HEK293 (cell line): ENCODE data around the gene TPSD1.
A peak's percentile ranks its signal among the peaks of the same experiment; 100 is the strongest.

Experiments
- CTCF ChIA-PET: fragments of 350-600 bp; formaldehyde crosslinking; extraction: SDS; loops from one replicate; lab custom pipeline; 2021; ENCODE audit warnings: antibody characterized with exemption; lab: Yijun Ruan, JAX
- POLR2A ChIA-PET: fragments of 300-600 bp; formaldehyde crosslinking; extraction: SDS; loops from one replicate; lab custom pipeline; 2020; ENCODE audit warnings: antibody characterized with exemption, inconsistent platforms; lab: Yijun Ruan, JAX
- H3K27ac ChIP-seq: fragments of 200-500 bp; sonication (Bioruptor generic); 2 replicates; pipeline ENCODE4 v1.5.1; 2014; ENCODE audit warnings: low read depth, low read length, control low read depth, inconsistent platforms; ENCODE audit errors: extremely low read depth
- H3K36me3 ChIP-seq, 2 experiments: fragments of 200-500 bp in 1 of 2; sonication (Bioruptor generic) in 1 of 2; 1 replicate in 1 of 2; 2 replicates in 1 of 2; pipeline ENCODE4 v1.5.1; 2014 to 2017; ENCODE audit warnings: inconsistent platforms in 2 of 2, low read length in 2 of 2; ENCODE audit not compliant: control insufficient read depth in 2 of 2, insufficient read depth in 1 of 2
- H3K4me1 ChIP-seq: fragments of 200-500 bp; sonication (Bioruptor generic); 2 replicates; pipeline ENCODE4 v1.5.1; 2014; ENCODE audit warnings: mild to moderate bottlenecking, low read length, inconsistent platforms; ENCODE audit not compliant: control insufficient read depth, insufficient read depth
- H3K4me3 ChIP-seq: 2 replicates; pipeline ENCODE4 v1.5.1; 2011; ENCODE audit warnings: low read depth, mild to moderate bottlenecking, control low read depth, low read length, moderate library complexity
- H3K9me3 ChIP-seq: fragments of 200-500 bp; sonication (Bioruptor generic); 2 replicates; pipeline ENCODE4 v1.5.1; 2014; ENCODE audit warnings: low read depth, low read length, inconsistent platforms; ENCODE audit not compliant: control insufficient read depth, insufficient read depth
- EGR2 ChIP-seq: fragments of 450-650 bp; formaldehyde crosslinking; IDR thresholded peaks from 2 replicates; pipeline ENCODE4 v1.5.1; 2016; ENCODE audit warnings: low read depth, missing biosample characterization, missing genetic modification characterization
- GLIS1 ChIP-seq: fragments of 450-650 bp; formaldehyde crosslinking; IDR thresholded peaks from 2 replicates; pipeline ENCODE4 v1.5.1; 2016; ENCODE audit warnings: missing biosample characterization, missing genetic modification characterization
- GLIS2 ChIP-seq: fragments of 450-650 bp; formaldehyde crosslinking; IDR thresholded peaks from 2 replicates; pipeline ENCODE4 v1.5.1; 2016; ENCODE audit warnings: missing biosample characterization, missing genetic modification characterization
- PATZ1 ChIP-seq: fragments of 450-650 bp; formaldehyde crosslinking; IDR thresholded peaks from 2 replicates; pipeline ENCODE4 v1.5.1; 2016; ENCODE audit warnings: missing biosample characterization, missing genetic modification characterization
- SALL2 ChIP-seq: fragments of 450-650 bp; formaldehyde crosslinking; IDR thresholded peaks from 2 replicates; pipeline ENCODE4 v1.5.0; 2017; ENCODE audit warnings: missing biosample characterization, mild to moderate bottlenecking, missing genetic modification characterization, borderline replicate concordance
- ZFHX2 ChIP-seq: fragments of 450-650 bp; formaldehyde crosslinking; conservative IDR thresholded peaks from 2 replicates; pipeline ENCODE4 v1.5.1; 2016; ENCODE audit warnings: missing biosample characterization, missing genetic modification characterization
- ZIC2 ChIP-seq: fragments of 450-650 bp; formaldehyde crosslinking; IDR thresholded peaks from 2 replicates; pipeline ENCODE4 v1.5.1; 2016; ENCODE audit warnings: missing biosample characterization, missing genetic modification characterization
- ZNF138 ChIP-seq: fragments of 450-650 bp; formaldehyde crosslinking; IDR thresholded peaks from 2 replicates; pipeline ENCODE4 v1.5.1; 2016; ENCODE audit warnings: missing biosample characterization, missing genetic modification characterization, borderline replicate concordance
- ZNF146 ChIP-seq: fragments of 450-650 bp; formaldehyde crosslinking; IDR thresholded peaks from 2 replicates; pipeline ENCODE4 v1.5.1; 2016; ENCODE audit warnings: missing biosample characterization, missing genetic modification characterization
- ZNF324 ChIP-seq: fragments of 450-650 bp; formaldehyde crosslinking; IDR thresholded peaks from 2 replicates; pipeline ENCODE4 v1.5.1; 2016; ENCODE audit warnings: missing biosample characterization, missing genetic modification characterization
- ZNF335 ChIP-seq: fragments of 450-650 bp; formaldehyde crosslinking; conservative IDR thresholded peaks from 2 replicates; pipeline ENCODE4 v1.5.1; 2016; ENCODE audit warnings: missing biosample characterization, missing genetic modification characterization
- ZNF341 ChIP-seq: fragments of 450-650 bp; formaldehyde crosslinking; IDR thresholded peaks from 2 replicates; pipeline ENCODE4; 2016; ENCODE audit warnings: low read depth, missing biosample characterization, missing genetic modification characterization
- ZNF624 ChIP-seq: fragments of 450-650 bp; formaldehyde crosslinking; IDR thresholded peaks from 2 replicates; pipeline ENCODE4 v1.5.1; 2017; ENCODE audit warnings: missing biosample characterization, missing genetic modification characterization
- ZNF645 ChIP-seq: fragments of 450-650 bp; formaldehyde crosslinking; IDR thresholded peaks from 2 replicates; pipeline ENCODE4; 2016; ENCODE audit warnings: missing biosample characterization, missing genetic modification characterization
- ZNF792 ChIP-seq: fragments of 450-650 bp; formaldehyde crosslinking; IDR thresholded peaks from 2 replicates; pipeline ENCODE4 v1.5.1; 2016; ENCODE audit warnings: missing biosample characterization, missing genetic modification characterization
- TF ChIP-seq, protein P1 (sequence below): sonication (generic); formaldehyde crosslinking; IDR thresholded peaks from 2 replicates; pipeline ENCODE4 v1.8.1; 2022; ENCODE audit warnings: mild to moderate bottlenecking, moderate library complexity, missing genetic modification reagents

TPSD1 gene

GRCh38 chr16:1262210-1262845 lies 6.5 kb downstream of the TPSD1 start:
- Histone ChIP-seq H3K4me3 (no peak overlapping the region), H3K36me3 (no peaks in the 10 kb centered on the region), H3K27ac (no peak overlapping the region), H3K9me3 (no peaks in the 10 kb centered on the region), H3K4me1 (no peaks in the 10 kb centered on the region)
- ChIA-PET POLR2A (no interaction called here), CTCF (no interaction called here)
- peak; percentile 21; the same call in 1 of the 2 replicates for TF ChIP-seq EGR2 (tag by site-specific recombination)
- TF ChIP-seq ZNF341 (tag by site-specific recombination), result no peak
- TF ChIP-seq ZFHX2 (tag by site-specific recombination), result peak; percentile 33; the same call in 1 of the 2 replicates
- no peak for TF ChIP-seq ZNF138 (tag by site-specific recombination)

- Histone ChIP-seq H3K36me3 (no peaks in the 10 kb centered on the region), H3K9me3 (no peaks in the 10 kb centered on the region), H3K4me1 (no peaks in the 10 kb centered on the region)
- ChIA-PET POLR2A (no interaction called here), CTCF (interaction anchor here (0.6 kb wide), 1 partner anchor 101 kb away, joined by 8 read pairs; no protein-coding TSS in a partner anchor)
- TF ChIP-seq ZNF146 (tag by site-specific recombination) (no peak), GLIS2 (tag by site-specific recombination) (peak; percentile 45), ZNF324 (no peak), ZNF792 (tag by site-specific recombination) (no peak), ZNF645 (tag by site-specific recombination) (no peak), ZNF341 (tag by site-specific recombination) (peak; percentile 37)
- TF ChIP-seq, protein P1, sequence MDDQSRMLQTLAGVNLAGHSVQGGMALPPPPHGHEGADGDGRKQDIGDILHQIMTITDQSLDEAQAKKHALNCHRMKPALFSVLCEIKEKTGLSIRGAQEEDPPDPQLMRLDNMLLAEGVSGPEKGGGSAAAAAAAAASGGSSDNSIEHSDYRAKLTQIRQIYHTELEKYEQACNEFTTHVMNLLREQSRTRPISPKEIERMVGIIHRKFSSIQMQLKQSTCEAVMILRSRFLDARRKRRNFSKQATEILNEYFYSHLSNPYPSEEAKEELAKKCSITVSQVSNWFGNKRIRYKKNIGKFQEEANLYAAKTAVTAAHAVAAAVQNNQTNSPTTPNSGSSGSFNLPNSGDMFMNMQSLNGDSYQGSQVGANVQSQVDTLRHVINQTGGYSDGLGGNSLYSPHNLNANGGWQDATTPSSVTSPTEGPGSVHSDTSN (CRISPR knock-in tag), result no peak
- TF ChIP-seq, all 188 proteins: peak for 2
- Histone ChIP-seq H3K4me3 (no peak overlapping the region), H3K27ac (no peak overlapping the region)
Observed at GRCh38 chr16:1262846-1263221, 7.0 kb downstream of the TPSD1 start.

DNA sequence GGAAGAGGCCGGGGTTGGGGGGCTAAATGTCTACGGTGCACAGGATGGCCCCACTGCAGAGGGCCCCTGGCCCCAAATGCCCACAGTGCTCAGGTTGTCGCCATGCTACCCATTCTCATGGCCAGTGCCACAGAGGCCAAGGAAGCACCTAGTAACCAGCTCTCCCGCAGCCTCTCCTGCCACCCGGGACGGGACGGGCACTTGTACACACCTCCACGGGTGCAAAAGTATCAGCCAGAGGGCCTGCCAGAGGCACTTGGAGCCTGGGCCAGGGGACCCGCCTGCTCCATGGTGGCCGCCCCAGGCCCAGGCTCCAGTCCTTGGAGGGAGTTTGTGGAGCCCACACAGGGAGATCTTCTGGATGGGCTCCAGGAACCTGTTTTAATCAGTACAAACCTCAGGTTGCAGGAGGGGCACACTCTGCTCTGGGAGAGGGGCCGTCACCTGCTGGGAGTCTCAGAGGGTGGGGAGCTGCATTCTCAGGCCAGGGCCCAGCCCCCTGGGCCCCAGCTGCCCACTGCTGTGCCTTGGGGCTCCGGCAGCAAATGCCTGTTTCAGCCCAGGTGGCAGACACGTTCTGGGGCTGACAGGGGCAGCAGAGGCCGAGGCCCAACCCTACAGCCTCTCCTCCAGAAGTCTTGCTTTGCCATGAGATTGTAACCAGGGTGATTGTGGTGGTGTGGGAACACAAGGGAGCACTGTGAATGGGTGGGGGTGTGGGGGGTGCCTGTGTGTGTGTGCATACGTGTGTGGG lies 7.9 kb downstream of the TPSD1 start:
- CTCF ChIA-PET, result no interaction called here
- POLR2A ChIA-PET, result interaction anchor here (0.6 kb wide), 1 partner anchor 82 kb away, joined by 5 read pairs; no protein-coding TSS in a partner anchor
- H3K9me3 ChIP-seq, result no peaks in the 10 kb centered on the region
- no peak overlapping the region for H3K27ac ChIP-seq
- TF ChIP-seq ZNF624 (tag by site-specific recombination) (no peak), GLIS1 (peak; percentile 55), ZNF335 (tag by site-specific recombination) (peak; percentile 38), PATZ1 (tag by site-specific recombination) (peak; percentile 19; the same call in 1 of the 2 replicates), ZIC2 (tag by site-specific recombination) (peak; percentile 49), SALL2 (tag by site-specific recombination) (no peak)
- TF ChIP-seq, all 188 proteins: peak for 4
- Histone ChIP-seq H3K4me3 (no peak overlapping the region), H3K4me1 (no peaks in the 10 kb centered on the region), H3K36me3 (no peaks in the 10 kb centered on the region)
